Measurements from ENCODE around the gene MIB2.
"Not testable (repeated sequence)": the region's sequence is repeated elsewhere in the genome, so short reads cannot be mapped to it uniquely, and the experiment has no call there.

MIB2 gene

GRCh38 chr1:1615256-1616044 lies at the start of gene MIB2:
Gene MIB2 (plus strand): TSS chr1:1615500. CDS start chr1:1623453, 7,953 bp downstream.
- peak; percentile 87 to 99 (median 95) for DNase-seq

DNA sequence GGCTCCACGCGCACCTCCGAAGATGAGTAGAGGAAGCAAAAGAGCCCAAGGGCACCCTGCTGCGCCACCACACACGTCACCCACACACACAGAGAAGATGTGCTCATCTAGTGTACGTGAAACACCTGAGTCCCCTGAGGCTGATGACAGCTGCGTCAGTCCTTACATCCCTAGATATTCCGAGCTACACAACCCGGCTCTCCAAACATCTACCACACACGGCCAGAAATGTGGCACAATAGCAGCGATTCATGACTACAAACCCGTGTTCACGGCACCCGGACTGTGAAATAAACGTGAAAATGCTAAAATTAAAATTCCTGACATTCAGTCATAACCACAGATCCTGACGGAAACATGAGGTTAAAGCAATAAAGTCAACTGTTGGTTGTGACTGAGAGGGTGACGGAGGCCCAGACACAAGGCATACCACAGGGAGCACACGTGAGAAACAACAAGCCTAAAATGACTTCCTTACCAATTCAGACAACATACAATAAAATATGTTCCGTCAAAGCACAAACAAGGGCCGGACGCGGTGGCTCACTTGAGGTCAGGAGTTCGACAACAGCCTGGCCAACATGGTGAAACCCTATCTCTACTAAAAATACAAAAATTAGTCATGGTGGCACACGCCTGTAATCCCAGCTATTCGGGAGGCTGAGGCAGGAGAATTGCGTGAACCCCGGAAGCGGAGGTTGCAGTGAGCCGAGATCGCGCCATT lies 48.0 kb upstream of the MIB2 start:
- no peak for DNase-seq

DNA sequence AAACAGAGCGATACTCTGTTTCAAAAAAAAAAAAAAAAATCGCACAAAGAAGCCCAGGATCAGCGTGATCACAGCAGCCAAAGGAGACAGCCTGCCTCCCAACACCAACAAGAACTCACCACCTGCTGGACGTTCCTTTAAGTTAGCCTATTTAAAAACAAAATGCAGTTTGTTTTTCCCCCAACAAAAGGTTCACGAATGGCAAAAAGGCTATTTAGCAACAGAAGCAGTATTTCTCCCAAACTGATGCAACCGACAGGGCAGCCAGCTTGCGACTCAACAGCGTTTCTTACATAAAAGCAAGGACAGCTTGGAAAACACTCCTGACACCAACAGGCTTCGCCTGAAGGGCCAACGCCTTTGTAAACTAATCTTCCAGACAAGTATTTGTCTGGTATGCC lies 47.4 kb upstream of the MIB2 start:
- DNase-seq: no peak

DNA sequence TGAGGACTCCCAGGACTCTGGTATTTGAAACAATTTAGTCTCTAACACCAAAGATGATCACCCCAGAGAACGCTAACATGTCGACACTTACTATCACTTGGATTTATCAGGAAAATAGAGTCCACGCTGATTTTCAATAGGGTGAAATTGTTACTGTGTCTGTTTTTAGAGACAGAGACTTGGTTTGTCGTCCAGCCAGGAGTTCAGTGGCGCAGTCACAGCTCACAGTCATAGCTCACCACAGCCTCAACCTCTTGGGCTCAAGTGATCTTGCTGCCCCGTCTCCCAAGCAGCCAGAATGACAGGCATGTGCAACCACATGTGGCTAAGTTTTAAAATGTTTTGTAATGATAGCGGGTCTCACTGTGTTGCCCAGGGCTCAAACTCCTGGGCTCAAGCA lies 46.0 kb upstream of the MIB2 start:
- no peak for DNase-seq

DNA sequence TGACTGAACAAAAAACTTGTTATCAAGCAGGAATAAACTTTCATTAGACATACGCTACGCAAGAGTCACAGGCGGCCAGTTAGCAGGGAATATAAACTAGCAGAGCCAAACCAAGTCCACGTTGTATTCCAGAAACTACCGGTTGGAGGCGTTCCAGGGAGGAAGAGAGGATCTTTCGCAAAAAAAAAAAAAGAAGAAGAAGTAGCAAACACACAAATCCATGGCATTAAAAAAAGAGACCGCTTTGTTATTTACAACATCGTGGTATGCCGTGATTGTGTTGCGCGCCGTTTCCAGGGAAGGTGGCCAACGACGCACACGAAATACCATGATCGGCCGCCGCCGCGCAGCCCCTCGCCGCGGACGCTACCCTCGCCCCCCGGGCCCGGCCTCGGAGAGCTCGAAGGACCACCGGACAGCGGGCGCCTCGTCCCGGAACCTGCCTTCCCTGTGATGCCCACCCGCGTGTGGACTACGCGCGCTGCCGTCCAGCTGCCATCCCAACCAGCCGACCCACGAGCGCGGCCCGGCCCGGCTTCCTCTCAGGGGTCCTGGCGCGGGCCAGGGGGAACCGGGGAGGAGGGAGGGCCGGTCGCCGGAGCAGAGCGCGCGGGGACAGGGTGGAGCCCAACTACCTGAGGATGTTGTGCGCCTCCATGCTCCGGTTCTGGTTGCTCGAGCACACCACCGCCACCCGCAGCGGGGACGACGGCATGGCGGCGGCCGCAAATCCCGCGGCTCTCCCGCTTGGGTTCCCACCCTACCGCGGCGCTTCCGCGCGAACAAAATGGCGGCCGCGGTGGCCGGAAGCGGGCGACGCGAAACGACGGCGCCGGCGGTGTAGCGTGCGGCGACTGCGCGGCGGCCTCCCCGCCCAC lies 41.2 kb upstream of the MIB2 start:
- DNase-seq: peak; percentile 49 to 78 (median 58)

DNA sequence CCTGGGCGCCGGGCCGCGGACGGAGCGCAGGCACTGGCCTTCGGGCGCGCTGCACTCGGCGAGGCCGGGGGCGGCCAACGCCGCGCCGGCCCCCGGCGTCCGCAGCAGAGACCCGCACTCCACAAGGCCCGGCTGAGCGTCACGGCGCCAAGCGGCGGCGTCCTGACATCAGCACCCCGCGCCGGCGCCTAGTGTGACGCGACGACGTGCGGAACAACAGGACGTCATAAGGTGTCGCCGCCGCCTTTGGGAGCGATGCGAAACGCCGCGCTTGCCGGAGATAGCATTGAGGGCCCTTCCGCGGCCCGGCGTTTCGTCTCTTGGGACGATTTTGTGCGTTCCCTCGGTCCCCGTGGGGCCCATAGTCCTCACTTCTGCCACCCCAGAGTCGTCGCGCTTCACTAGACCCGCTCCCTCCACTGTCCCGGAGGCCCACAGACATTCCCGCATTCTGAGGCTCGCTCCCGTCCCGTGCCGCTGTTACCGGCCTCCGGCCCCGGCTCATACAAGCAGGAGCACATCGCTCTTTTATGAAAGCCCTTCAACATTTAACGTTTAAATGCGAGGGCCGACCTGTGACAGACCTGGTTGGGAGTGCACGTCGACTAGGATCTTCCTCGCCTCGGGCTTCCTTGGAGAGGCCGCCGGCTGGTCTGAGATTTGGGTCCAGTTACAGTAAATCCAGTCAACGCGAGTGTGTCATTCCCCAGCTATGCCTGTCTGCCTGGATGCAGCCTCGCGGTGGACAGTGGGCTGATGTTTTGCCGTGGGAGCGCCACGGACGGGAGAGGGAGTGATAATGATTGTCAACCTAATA lies 40.4 kb upstream of the MIB2 start, which contains the start of gene SSU72:
TSS of gene SSU72 (minus strand) at position 143 of the 817 bp plus-strand sequence. CDS start 306 bp downstream, outside the sequence.
- peak; percentile 79 to 92 (median 90) for DNase-seq

GRCh38 chr1:1577367-1578011 lies 37.8 kb upstream of the MIB2 start:
- DNase-seq: no peak

- DNase-seq: no peak
Observed at GRCh38 chr1:1578371-1578940, 36.8 kb upstream of the MIB2 start.

DNA sequence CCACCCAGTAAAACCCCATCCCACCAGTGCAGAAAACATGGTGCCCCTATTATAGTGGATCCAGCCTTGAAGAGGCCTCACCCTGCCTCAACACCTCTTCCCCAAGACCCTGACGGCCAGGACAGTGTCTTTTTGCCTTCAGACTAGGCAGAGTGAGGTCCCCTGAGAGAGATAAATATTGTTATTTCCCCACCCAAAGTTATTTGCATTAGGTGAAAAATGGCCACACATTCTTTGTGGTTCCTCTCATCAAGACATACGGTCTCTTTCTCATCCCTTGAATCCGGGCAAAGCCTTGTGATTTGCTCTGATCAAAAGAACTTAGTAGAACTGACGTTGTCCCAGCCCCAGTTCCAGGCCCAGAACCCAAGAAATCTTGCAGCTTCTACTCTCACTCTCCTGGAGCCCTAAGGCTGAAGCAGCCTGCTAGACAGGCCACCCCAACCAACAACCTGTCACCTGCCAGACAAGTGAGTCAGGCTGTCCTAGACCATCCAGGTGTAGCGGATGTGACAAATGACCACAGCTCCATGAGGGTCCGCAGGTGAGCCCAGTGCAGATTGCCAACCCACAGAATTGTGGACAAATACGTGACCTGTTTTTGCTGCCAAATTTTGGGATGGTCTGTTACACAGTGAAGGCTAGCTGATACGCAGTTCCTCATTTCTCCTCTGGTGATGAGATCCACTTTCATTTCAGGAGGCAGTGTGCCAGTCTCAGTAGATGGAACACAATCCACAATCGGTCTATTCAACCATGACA lies 32.5 kb upstream of the MIB2 start:
- DNase-seq: no peak

DNA sequence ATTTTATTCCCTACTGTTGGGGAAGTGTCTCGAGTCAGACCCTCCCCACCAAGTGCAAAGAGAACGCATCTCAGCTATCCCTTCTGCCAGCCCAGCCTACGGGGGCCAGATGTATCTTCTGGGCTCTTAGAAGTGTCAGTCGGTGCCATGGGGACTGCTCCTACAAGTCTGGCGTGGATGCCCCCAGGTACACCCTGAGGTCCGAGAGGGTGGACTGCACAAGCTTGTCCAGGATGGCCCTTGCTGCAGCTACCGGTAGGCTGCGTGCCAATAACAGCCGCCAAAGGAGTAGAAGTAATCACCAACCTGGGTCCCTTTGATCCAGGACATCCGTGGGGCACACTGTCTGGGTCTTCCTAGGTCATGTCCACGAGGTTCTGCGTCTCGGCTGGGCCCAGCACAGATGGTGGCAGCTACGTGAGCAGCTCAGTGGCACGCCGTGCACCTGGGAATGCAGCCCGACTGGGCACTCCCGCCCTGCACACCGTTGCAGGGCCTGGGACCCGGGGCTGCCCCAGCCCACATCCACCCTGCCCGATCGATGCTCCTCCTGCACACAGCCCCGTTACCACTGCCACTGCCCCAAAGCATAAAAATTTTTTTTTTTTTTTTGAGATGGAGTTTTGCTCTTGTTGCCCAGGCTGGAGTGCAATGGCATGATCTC lies 31.8 kb upstream of the MIB2 start:
- DNase-seq: no peak

GRCh38 chr1:1591452-1591851 lies 23.8 kb upstream of the MIB2 start:
- DNase-seq: no peak

GRCh38 chr1:1593834-1594601 lies 21.3 kb upstream of the MIB2 start:
- DNase-seq: no peak

GRCh38 chr1:1594602-1595260 lies 20.6 kb upstream of the MIB2 start:
- no peak for DNase-seq

- DNase-seq: not testable (repeated sequence)
Observed at GRCh38 chr1:1595341-1595740, 20.0 kb upstream of the MIB2 start.

- DNase-seq: no peak
Observed at GRCh38 chr1:1596493-1597274, 18.6 kb upstream of the MIB2 start.

DNA sequence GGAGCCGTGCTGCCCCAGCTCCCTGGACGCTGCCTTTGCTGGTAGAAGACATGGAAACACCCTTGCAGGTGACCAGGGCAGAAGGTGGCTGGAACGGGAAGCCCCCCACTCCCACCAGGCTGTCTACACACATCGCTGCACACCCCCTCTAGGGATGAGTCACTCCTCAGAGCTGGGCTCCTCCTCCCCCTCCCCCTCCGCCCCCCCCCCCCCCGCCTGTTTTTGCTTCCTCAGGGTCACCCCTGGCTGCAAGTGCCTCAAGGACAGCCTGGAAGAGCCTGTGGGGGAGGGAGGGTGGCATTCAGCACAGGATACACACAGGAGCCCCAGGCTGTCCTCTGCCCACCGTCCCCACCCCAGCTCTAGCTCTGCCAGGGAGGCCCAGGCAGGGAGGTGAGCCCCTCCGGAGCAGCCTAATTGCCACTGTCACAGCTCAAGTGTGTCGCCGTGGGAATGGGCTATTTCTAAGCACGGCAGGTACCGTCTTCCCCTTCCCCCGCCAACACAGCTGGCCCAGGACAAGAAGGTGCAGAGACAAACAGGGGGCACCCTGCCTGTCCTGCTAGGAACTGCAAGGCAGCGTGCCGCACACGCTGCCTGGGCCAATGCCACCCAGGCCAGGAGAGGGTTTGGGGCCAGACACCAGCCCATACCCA lies 17.9 kb upstream of the MIB2 start:
- DNase-seq: no peak

DNA sequence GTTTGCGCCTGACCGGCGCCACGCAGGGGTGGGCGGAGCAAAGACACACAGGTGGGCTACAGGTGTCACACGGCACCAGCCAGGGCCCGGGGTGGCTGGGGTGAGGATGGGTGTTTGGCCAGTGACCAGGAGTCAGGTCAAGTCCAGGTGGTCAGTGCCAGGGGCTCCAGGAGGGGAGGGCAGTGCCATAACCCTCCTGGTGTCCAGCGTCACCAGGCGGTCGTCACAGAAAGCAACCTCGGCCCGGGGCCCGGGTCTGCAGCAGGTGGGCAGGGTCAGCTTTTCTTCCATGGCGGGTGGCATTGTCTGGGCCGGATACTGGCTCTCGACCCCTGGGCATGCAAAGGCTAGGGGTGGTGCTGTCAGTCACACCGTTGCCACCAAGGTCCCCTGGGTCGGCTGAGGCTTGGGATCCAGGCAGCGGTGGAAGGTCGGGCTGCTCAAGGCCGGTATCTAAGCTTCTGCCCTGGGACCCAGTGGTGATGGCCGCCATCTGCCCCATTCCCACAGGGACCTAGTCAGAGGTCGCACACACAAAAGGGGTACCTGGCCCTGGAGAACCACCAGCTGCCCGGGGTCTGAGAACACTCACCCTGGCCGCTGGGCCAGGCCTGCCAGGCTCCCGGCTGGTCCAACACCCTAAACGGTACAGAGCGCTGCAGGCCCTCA lies 17.1 kb upstream of the MIB2 start:
- no peak for DNase-seq

Measured in activated naive CD4-positive, alpha-beta T cell (primary cell).